Measurements from ENCODE around the gene SLC35B2. TPM values are rescaled to one million over a fixed set of nuclear protein-coding genes. Genes with fewer than 3 reads are reported as not detected.

Gene SLC35B2
- total and polyA plus RNA-seq, 10 of the 15 experiments (the other 5 are each of a cell fraction or from before 2014, with no cell fraction given) = 11.3 to 45.4 (median 33.8) TPM

DNA sequence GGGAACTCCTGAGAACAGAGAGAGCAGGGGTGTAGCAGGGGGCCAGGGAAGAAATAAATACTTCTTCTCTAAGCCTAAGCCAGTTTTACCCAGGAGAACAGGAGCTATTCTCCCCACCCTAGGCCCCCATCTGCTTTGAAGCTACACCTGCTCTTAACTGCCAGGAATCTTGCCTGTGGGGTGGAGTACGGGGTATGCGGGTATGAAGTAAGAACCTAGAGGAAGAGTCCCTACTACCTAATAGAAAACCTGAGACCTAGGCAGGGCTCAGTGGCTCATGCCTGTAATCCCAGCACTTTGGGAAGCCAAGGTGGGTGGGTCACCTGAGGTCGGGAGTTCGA, 32.4 kb downstream of the SLC35B2 start:
- POLR2A ChIA-PET = interaction anchor here (0.8 to 7.0 kb wide), 7 partner anchors 11 to 39 kb away, joined by 3 to 63 read pairs (median 4); partner anchors contain the start of gene HSP90AB1
- Histone ChIP-seq H3K4me2 (ENCODE audit: control insufficient read depth, insufficient read depth) (peak overlapping the region; percentile 95), H4K20me1 (ENCODE audit: control insufficient read depth, insufficient read depth) (no peaks in the 10 kb centered on the region), H3K27ac (ENCODE audit: control insufficient read depth, insufficient read depth) (no peak overlapping the region), H2AFZ (ENCODE audit: control insufficient read depth, low read depth, low read length) (no peak overlapping the region), H3K9me3 (replicated peaks; ENCODE audit: control insufficient read depth, insufficient read depth, low read length) (no peaks in the 10 kb centered on the region), H3K79me2 (ENCODE audit: control insufficient read depth, insufficient read depth, low read length) (peaks cover 31% of the 10 kb centered on the region), H3K36me3 (ENCODE audit: control insufficient read depth in 2 of 2, insufficient read depth in 2 of 2, low read length in 1 of 2) (peaks cover 0 to 6% of the 10 kb centered on the region in 2 experiments; a peak in 2 of 4 replicates), H3K9ac (ENCODE audit: control insufficient read depth, insufficient read depth, low read length) (peak overlapping the region; percentile 71; the same call in 1 of the 2 replicates), H3K4me1 (ENCODE audit: control insufficient read depth, insufficient read depth, low read length) (peaks cover 22% of the 10 kb centered on the region), H3K27me3 (replicated peaks in 1 of 2; ENCODE audit: control insufficient read depth in 2 of 2, insufficient read depth in 2 of 2, low read length in 1 of 2) (no peaks in the 10 kb centered on the region), H3K4me3 (peak overlapping the region; percentile 83; the same call in 1 of the 2 replicates)
- 94% methylated on average over 4 of the region's 4 CpGs for WGBS (ENCODE audit: insufficient coverage, insufficient replicate concordance, low lambda C conversion rate, missing lambda C conversion rate)
- RAD21 ChIA-PET (ENCODE audit: unreplicated experiment) = interaction anchor here (0.6 to 4.5 kb wide), 10 partner anchors 8 to 128 kb away, joined by 3 to 23 read pairs (median 3); no protein-coding TSS in a partner anchor
- TF ChIP-seq, protein P1, sequence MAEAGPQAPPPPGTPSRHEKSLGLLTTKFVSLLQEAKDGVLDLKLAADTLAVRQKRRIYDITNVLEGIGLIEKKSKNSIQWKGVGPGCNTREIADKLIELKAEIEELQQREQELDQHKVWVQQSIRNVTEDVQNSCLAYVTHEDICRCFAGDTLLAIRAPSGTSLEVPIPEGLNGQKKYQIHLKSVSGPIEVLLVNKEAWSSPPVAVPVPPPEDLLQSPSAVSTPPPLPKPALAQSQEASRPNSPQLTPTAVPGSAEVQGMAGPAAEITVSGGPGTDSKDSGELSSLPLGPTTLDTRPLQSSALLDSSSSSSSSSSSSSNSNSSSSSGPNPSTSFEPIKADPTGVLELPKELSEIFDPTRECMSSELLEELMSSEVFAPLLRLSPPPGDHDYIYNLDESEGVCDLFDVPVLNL (IDR thresholded peaks at IDR 0.05; ENCODE audit: low read depth, low read length) = no peak
- TF ChIP-seq ZZZ3 (IDR thresholded peaks at IDR 0.05; ENCODE audit: control insufficient read depth, insufficient read length, low read depth) = no peak
- TF ChIP-seq GATAD2B (conservative IDR thresholded peaks at IDR 0.05; ENCODE audit: low read depth) = no peak
- TF ChIP-seq, protein P2, sequence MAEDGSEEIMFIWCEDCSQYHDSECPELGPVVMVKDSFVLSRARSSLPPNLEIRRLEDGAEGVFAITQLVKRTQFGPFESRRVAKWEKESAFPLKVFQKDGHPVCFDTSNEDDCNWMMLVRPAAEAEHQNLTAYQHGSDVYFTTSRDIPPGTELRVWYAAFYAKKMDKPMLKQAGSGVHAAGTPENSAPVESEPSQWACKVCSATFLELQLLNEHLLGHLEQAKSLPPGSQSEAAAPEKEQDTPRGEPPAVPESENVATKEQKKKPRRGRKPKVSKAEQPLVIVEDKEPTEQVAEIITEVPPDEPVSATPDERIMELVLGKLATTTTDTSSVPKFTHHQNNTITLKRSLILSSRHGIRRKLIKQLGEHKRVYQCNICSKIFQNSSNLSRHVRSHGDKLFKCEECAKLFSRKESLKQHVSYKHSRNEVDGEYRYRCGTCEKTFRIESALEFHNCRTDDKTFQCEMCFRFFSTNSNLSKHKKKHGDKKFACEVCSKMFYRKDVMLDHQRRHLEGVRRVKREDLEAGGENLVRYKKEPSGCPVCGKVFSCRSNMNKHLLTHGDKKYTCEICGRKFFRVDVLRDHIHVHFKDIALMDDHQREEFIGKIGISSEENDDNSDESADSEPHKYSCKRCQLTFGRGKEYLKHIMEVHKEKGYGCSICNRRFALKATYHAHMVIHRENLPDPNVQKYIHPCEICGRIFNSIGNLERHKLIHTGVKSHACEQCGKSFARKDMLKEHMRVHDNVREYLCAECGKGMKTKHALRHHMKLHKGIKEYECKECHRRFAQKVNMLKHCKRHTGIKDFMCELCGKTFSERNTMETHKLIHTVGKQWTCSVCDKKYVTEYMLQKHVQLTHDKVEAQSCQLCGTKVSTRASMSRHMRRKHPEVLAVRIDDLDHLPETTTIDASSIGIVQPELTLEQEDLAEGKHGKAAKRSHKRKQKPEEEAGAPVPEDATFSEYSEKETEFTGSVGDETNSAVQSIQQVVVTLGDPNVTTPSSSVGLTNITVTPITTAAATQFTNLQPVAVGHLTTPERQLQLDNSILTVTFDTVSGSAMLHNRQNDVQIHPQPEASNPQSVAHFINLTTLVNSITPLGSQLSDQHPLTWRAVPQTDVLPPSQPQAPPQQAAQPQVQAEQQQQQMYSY (CRISPR knock-in tag; IDR thresholded peaks at IDR 0.05) = no peak
- no peak for TF ChIP-seq HDGF (IDR thresholded peaks at IDR 0.05)
- no peak for TF ChIP-seq EED (IDR thresholded peaks at IDR 0.05; ENCODE audit: low read depth)
- DNase-seq (ENCODE audit: low read depth, low spot score) (no peak), ATAC-seq (no peak), FAIRE-seq (no peak)
- intact Hi-C loops (cut with micrococcal nuclease; ENCODE audit: unreplicated experiment) (no loop called here), in situ Hi-C loops (cut with MboI) (no loop called here)
- no TSS peak for BruUV-seq (replicated peaks)
- SMC1A ChIA-PET (ENCODE audit: uncharacterized antibody, unreplicated experiment) = interaction anchor here (0.6 to 2.2 kb wide), 14 partner anchors 10 to 113 kb away, joined by 3 to 18 read pairs (median 6); no protein-coding TSS in a partner anchor
- CTCF ChIA-PET = interaction anchor here (0.8 to 6.0 kb wide), 16 partner anchors 11 to 128 kb away, joined by 3 to 95 read pairs (median 6); partner anchors contain the start of gene HSP90AB1

All from GM12878 (cell line).